ENCODE measurements around the gene STAB2. TPM values are rescaled to one million over a fixed set of nuclear protein-coding genes. Genes with fewer than 3 reads are reported as not detected.
"Not testable (repeated sequence)": the region's sequence is repeated elsewhere in the genome, so short reads cannot be mapped to it uniquely, and the experiment has no call there.

The STAB2 gene
- total RNA-seq, 4 donors from 2014 or later, result 0.95 TPM; not detected in 3

DNA sequence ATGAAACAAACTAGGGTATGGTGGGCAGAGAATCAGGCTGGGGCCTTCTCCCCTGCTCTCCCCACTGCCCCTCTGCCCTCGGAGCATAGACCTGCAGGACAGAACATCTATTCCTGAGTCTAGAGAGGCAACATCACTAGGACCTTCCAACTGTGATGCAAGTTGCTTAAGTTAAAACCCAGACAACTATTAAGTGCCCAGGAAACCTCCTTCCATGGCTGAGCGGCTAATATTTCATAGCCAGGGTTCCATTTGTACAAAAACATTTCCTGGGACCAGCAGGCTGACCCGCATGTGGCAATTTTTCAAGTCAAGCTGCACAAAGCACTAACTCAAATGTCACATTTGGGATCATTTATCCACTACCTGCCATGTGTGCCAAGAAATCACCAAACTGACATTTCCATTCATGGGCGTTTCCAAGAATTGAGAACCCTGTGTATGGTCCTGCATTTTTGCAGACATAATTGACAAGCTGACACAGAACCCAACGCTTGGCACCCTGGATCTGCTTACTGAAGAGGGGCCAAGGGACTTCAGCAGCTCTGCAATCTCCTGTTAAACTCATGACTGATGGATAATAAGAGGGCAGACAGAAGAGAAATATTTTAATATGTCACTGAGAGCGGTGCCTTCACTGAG, 221.3 kb downstream of the STAB2 start:
- Histone ChIP-seq H3K4me1 (peaks cover 0 to 37% (median 9%) of the 10 kb centered on the region in 3 donors), H3K36me3 (peaks cover 0 to 39% (median 0%) of the 10 kb centered on the region in 3 donors), H3K27ac (no peak overlapping the region), H3K9me3 (no peaks in the 10 kb centered on the region), H3K27me3 (no peaks in the 10 kb centered on the region), H3K4me3 (no peak overlapping the region)
- no peak for DNase-seq
- 92 to 95% methylated on average over 4 to 6 of the region's 6 CpGs for WGBS, 2 donors
- no peak for TF ChIP-seq POLR2A (IDR thresholded peaks at IDR 0.05)
- TF ChIP-seq, protein P1, sequence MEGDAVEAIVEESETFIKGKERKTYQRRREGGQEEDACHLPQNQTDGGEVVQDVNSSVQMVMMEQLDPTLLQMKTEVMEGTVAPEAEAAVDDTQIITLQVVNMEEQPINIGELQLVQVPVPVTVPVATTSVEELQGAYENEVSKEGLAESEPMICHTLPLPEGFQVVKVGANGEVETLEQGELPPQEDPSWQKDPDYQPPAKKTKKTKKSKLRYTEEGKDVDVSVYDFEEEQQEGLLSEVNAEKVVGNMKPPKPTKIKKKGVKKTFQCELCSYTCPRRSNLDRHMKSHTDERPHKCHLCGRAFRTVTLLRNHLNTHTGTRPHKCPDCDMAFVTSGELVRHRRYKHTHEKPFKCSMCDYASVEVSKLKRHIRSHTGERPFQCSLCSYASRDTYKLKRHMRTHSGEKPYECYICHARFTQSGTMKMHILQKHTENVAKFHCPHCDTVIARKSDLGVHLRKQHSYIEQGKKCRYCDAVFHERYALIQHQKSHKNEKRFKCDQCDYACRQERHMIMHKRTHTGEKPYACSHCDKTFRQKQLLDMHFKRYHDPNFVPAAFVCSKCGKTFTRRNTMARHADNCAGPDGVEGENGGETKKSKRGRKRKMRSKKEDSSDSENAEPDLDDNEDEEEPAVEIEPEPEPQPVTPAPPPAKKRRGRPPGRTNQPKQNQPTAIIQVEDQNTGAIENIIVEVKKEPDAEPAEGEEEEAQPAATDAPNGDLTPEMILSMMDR (IDR thresholded peaks at IDR 0.05), result no peak
- intact Hi-C loops (cut with DNase I), result no loop called here

DNA sequence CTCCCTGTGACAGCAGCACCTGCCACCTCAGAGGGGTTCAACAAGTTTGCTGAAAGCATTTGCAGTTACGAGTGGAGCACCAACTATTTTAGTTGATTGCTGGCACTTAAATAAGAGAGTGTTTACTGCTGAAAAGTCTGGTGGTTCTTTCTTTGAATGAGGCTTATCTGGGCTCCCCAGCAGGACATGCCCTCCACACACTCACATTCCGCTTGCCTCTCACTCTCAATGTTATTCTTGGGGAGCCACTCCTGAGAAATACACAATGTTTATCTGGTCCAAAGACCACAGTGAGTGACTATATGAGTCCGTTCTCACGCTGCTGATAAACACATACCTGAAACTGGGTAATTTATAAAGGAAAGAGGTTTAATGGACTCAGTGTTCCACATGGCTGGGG, 222.1 kb downstream of the STAB2 start:
- Histone ChIP-seq H3K4me3 (no peak overlapping the region), H3K36me3 (peaks cover 0 to 47% (median 0%) of the 10 kb centered on the region in 3 donors), H3K4me1 (peaks cover 0 to 37% (median 9%) of the 10 kb centered on the region in 3 donors), H3K27ac (no peak overlapping the region), H3K27me3 (no peaks in the 10 kb centered on the region), H3K9me3 (no peaks in the 10 kb centered on the region)
- 85 to 92% methylated on average over 4 of the region's 4 CpGs for WGBS, 2 donors
- TF ChIP-seq, protein P1 (IDR thresholded peaks at IDR 0.05), result no peak
- no peak for TF ChIP-seq POLR2A (IDR thresholded peaks at IDR 0.05)
- DNase-seq, result no peak
- intact Hi-C loops (cut with DNase I), result no loop called here

DNA sequence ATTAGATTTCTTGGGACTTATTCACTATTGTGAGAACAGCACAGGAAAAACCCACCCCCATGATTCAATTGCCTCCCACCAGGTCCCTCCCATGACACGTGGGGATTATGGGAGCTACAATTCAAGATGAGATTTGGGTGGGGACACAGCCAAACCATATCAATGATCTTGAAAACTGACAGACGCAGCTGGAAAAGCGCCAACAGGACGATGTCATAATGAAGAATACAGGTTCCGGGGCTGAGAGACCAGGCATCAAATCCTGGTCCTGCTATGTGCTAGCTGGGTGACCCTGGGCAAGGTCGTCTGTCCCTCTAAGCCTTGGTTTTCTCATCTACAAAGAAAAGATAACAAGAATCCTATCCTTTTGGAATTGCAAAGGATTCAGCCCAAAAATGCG, 222.6 kb downstream of the STAB2 start:
- DNase-seq; H3K27ac ChIP-seq; H3K9me3 ChIP-seq; H3K4me3 ChIP-seq; H3K27me3 ChIP-seq; intact Hi-C loops (cut with DNase I): not testable (repeated sequence)
- 78 to 82% methylated on average over 7 of the region's 7 CpGs for WGBS, 2 donors
- Histone ChIP-seq H3K36me3 (peaks cover 0 to 50% (median 0%) of the 10 kb centered on the region in 3 donors), H3K4me1 (peaks cover 0 to 36% (median 9%) of the 10 kb centered on the region in 3 donors)

DNA sequence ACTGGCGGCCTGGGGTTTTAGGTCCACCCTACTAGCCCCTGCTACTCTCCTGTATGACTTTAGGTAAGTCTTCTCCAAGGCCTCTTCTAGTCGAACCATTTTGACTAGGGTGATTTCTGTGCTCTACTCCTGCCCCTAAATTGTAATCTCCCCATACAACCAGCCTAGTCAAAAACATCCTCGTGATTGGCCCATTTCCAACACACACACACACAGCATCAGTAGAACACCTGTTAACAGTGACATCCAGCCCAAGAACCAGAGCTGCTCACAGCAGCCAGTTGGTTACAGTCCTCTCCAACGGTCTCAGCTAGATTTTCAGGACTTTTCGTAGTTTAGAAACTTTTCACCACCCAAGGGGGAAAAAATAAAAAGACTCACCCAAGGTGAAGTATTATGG, 223.0 kb downstream of the STAB2 start:
- peaks cover 0 to 31% (median 4%) of the 10 kb centered on the region in 3 donors for H3K4me1 ChIP-seq
- H3K36me3 ChIP-seq, result peaks cover 0 to 50% (median 0%) of the 10 kb centered on the region in 3 donors
- H3K9me3 ChIP-seq, result no peaks in the 10 kb centered on the region
- H3K27ac ChIP-seq, result no peak overlapping the region
- TF ChIP-seq, protein P1 (IDR thresholded peaks at IDR 0.05), result no peak
- TF ChIP-seq POLR2A (IDR thresholded peaks at IDR 0.05), result no peak
- intact Hi-C loops (cut with DNase I), result no loop called here
- DNase-seq, result no peak
- 75 to 83% methylated on average over 5 of the region's 5 CpGs for WGBS, 2 donors
- no peaks in the 10 kb centered on the region for H3K27me3 ChIP-seq
- no peak overlapping the region for H3K4me3 ChIP-seq

DNA sequence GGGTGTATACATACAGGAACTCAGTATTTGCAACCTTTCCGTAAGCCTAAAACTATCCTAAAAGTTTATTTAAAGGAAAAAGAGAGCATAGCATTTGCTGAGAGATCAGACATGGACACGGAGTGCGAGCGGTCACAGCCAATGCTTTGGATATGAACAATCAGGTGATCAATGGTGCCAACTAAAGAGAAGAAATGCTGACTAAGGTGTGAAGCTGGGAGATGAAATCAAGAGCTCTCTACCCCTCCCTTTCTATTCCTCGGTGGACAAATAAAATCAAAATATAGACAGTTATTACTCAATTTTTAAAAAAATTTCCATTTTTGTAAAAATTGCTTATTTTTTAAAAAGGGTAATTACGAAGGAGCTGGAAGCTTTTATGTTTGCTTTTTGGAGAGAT, 224.7 kb downstream of the STAB2 start:
- intact Hi-C loops (cut with DNase I), result no loop called here
- H3K27me3 ChIP-seq, result no peaks in the 10 kb centered on the region
- no peaks in the 10 kb centered on the region for H3K9me3 ChIP-seq
- 84 to 86% methylated on average over 6 of the region's 6 CpGs for WGBS, 2 donors
- peaks cover 0 to 18% (median 0%) of the 10 kb centered on the region in 3 donors for H3K4me1 ChIP-seq
- no peak for DNase-seq
- H3K27ac ChIP-seq, result no peak overlapping the region
- peaks cover 0 to 44% (median 0%) of the 10 kb centered on the region in 3 donors for H3K36me3 ChIP-seq
- no peak overlapping the region for H3K4me3 ChIP-seq
- TF ChIP-seq POLR2A (IDR thresholded peaks at IDR 0.05), result no peak
- TF ChIP-seq, protein P1 (IDR thresholded peaks at IDR 0.05), result no peak

Data from esophagus squamous epithelium (tissue), 5 donors.